Stimulated activated CD4-positive, alpha-beta T cell treated with anti-CD3 and anti-CD28 coated beads, Interleukin-4, amount 100 ng/mL, for 1 hour (primary cell): ENCODE results near the gene CYP4F8.

ENCODE experiments used
- DNase-seq: peaks from one replicate; pipeline ENCODE4 v3.0.0-alpha.2; 2020

The CYP4F8 gene

GRCh38 chr19:15616627-15617270 is 1.7 kb downstream of the CYP4F8 start:
- no peak for DNase-seq

GRCh38 chr19:15618321-15618720 is 3.3 kb downstream of the CYP4F8 start:
- no peak for DNase-seq

GRCh38 chr19:15621801-15622200 is 6.8 kb downstream of the CYP4F8 start:
- no peak for DNase-seq

- DNase-seq = no peak
Observed at GRCh38 chr19:15622991-15623390, 8.0 kb downstream of the CYP4F8 start.

GRCh38 chr19:15623711-15624318 is 8.8 kb downstream of the CYP4F8 start:
- no peak for DNase-seq

GRCh38 chr19:15628236-15629002 is 13.4 kb downstream of the CYP4F8 start:
- no peak for DNase-seq

- DNase-seq = peak; percentile 91
Observed at GRCh38 chr19:15629003-15629880, 14.2 kb downstream of the CYP4F8 start.

GRCh38 chr19:15631817-15632216 is 16.8 kb downstream of the CYP4F8 start:
- peak; percentile 14 for DNase-seq

GRCh38 chr19:15633082-15633835 is 18.2 kb downstream of the CYP4F8 start:
- no peak for DNase-seq

- DNase-seq = no peak
Observed at GRCh38 chr19:15634105-15634504, 19.1 kb downstream of the CYP4F8 start.

GRCh38 chr19:15635016-15635805 is 20.2 kb downstream of the CYP4F8 start:
- no peak for DNase-seq

- DNase-seq = no peak
Observed at GRCh38 chr19:15636026-15636425, 21.0 kb downstream of the CYP4F8 start.

GRCh38 chr19:15639596-15639995 is 24.6 kb downstream of the CYP4F8 start:
- no peak for DNase-seq

- DNase-seq = no peak
Observed at GRCh38 chr19:15640294-15640903, 25.4 kb downstream of the CYP4F8 start, which contains the start of gene CYP4F3. CYP4F3 (plus strand) TSS chr19:15640897; CDS start chr19:15641416, 519 bp downstream.

GRCh38 chr19:15640904-15641597 is 26.0 kb downstream of the CYP4F8 start:
- DNase-seq = no peak

- no peak for DNase-seq
Observed at GRCh38 chr19:15641901-15642491, 27.0 kb downstream of the CYP4F8 start.

GRCh38 chr19:15642807-15643206 is 27.8 kb downstream of the CYP4F8 start:
- DNase-seq = no peak

GRCh38 chr19:15643387-15643786 is 28.4 kb downstream of the CYP4F8 start:
- DNase-seq = no peak

- no peak for DNase-seq
Observed at GRCh38 chr19:15644066-15644741, 29.2 kb downstream of the CYP4F8 start.
